OCI-LY1 (cell line): ENCODE measurements around the gene WHRN.

Source experiments
- H2AFZ ChIP-seq: fragments of 200-600 bp; sonication (generic), shearing (Covaris generic); 2 replicates; pipeline ENCODE4 v1.6.0; 2014; ENCODE audit warnings: antibody characterized with exemption, mild to moderate bottlenecking, low read length
- H3F3A ChIP-seq: fragments of 200-600 bp; sonication (generic), shearing (Covaris generic); 2 replicates; pipeline ENCODE4 v1.6.0; 2014; ENCODE audit warnings: mild to moderate bottlenecking, antibody characterized with exemption, low read length, moderate library complexity; ENCODE audit not compliant: insufficient read depth
- H3K27ac ChIP-seq: fragments of 200-600 bp; sonication (generic); 2 replicates; pipeline ENCODE4 v1.5.1; 2014; ENCODE audit warnings: low read length, mixed run types, mild to moderate bottlenecking, low read depth; ENCODE audit not compliant: poor library complexity, severe bottlenecking
- H3K27me3 ChIP-seq: fragments of 200-600 bp; sonication (generic); 2 replicates; pipeline ENCODE4 v1.6.0; 2014; ENCODE audit warnings: antibody characterized with exemption, mild to moderate bottlenecking, low read length, moderate library complexity; ENCODE audit not compliant: insufficient read depth
- H3K36me3 ChIP-seq: fragments of 200-600 bp; sonication (generic); 2 replicates; pipeline ENCODE4 v1.6.1; 2014; ENCODE audit warnings: mild to moderate bottlenecking, antibody characterized with exemption, low read length, moderate library complexity, mixed read lengths; ENCODE audit not compliant: insufficient read depth
- H3K4me1 ChIP-seq: fragments of 200-600 bp; sonication (generic); 2 replicates; pipeline ENCODE4 v1.5.1; 2014; ENCODE audit warnings: mild to moderate bottlenecking, low read length, moderate library complexity; ENCODE audit not compliant: insufficient read depth, severe bottlenecking
- H3K4me2 ChIP-seq: fragments of 200-600 bp; sonication (generic), shearing (Covaris generic); 2 replicates; pipeline ENCODE4 v1.6.1; 2014; ENCODE audit warnings: low read length
- H3K4me3 ChIP-seq: fragments of 200-600 bp; sonication (generic); 2 replicates; pipeline ENCODE4 v1.5.1; 2014; ENCODE audit warnings: low read length, low read depth, mild to moderate bottlenecking, mixed read lengths; ENCODE audit not compliant: poor library complexity, severe bottlenecking
- H3K79me2 ChIP-seq: fragments of 200-600 bp; shearing (Covaris generic); 2 replicates; pipeline ENCODE4 v1.6.1; 2016; ENCODE audit warnings: mixed run types, low read length, mixed read lengths; ENCODE audit not compliant: insufficient read depth
- H3K9ac ChIP-seq: fragments of 200-600 bp; sonication (generic), shearing (Covaris generic); 2 replicates; pipeline ENCODE4 v1.6.1; 2014; ENCODE audit warnings: mild to moderate bottlenecking, low read length, mixed read lengths
- H3K9me2 ChIP-seq: fragments of 200-600 bp; sonication (generic), shearing (Covaris generic); 2 replicates; pipeline ENCODE4 v1.6.1; 2014; ENCODE audit warnings: low read depth, mild to moderate bottlenecking, low read length, mixed read lengths
- H3K9me3 ChIP-seq: fragments of 200-600 bp; shearing (Covaris generic); 2 replicates; pipeline ENCODE4 v1.6.1; 2014; ENCODE audit warnings: low read length, mixed read lengths
- H4K20me1 ChIP-seq: fragments of 200-600 bp; sonication (generic), shearing (Covaris generic); 2 replicates; pipeline ENCODE4 v1.6.0; 2016; ENCODE audit warnings: mild to moderate bottlenecking, low read length; ENCODE audit not compliant: insufficient read depth
- EZH2 ChIP-seq: fragments of 200-600 bp; sonication (generic), shearing (Covaris generic); IDR thresholded peaks from 2 replicates; pipeline ENCODE4 v1.8.0; 2017; ENCODE audit warnings: borderline replicate concordance, mixed run types, mild to moderate bottlenecking, antibody characterized with exemption, low read length, moderate library complexity, mixed read lengths
- TF ChIP-seq, protein P1 (sequence below): fragments of 200-600 bp; sonication (generic), shearing (Covaris generic); IDR thresholded peaks from 2 replicates; pipeline ENCODE4 v1.5.1; 2017; ENCODE audit warnings: mild to moderate bottlenecking, antibody characterized with exemption, low read length, moderate library complexity, mixed read lengths

The WHRN gene

DNA sequence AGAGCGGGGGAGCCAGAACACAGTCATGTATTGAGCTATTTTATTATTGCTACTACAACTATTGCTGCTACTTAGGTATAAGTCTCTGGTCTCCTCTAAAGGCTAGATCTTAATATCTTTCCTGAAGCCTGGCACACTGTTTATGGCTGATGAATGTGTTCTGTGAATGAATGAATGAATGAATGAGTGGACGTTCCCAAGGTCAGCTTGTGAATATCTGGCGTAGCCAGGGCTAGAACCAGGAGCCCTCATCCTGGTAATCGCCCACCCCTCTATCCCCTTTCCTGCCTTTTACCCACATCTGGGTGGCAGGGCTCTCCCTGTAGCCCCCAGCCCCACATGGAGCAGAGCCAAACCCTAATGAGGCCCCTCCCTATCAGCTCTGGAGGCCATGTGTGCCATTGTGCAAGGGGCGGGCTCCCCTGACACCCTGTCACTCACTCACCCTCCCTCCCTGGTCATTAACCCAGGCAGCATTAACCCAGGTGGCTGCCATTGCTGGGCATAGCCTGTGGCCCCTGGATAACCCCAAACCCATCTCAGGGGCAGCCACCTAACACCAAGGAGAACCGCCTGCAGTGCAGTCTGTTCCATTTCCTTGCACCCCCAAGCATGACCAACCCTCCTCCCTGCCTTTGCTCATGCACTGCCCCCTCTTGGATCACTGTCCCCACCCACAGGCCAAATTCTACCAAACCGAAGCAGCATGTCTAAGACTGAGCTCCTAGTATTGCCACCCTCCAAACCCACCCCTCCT, 115.5 kb downstream of the WHRN start:
- H3K4me1 ChIP-seq = peaks cover 85% of the 10 kb centered on the region
- peak overlapping the region; percentile 96 for H3K4me2 ChIP-seq

DNA sequence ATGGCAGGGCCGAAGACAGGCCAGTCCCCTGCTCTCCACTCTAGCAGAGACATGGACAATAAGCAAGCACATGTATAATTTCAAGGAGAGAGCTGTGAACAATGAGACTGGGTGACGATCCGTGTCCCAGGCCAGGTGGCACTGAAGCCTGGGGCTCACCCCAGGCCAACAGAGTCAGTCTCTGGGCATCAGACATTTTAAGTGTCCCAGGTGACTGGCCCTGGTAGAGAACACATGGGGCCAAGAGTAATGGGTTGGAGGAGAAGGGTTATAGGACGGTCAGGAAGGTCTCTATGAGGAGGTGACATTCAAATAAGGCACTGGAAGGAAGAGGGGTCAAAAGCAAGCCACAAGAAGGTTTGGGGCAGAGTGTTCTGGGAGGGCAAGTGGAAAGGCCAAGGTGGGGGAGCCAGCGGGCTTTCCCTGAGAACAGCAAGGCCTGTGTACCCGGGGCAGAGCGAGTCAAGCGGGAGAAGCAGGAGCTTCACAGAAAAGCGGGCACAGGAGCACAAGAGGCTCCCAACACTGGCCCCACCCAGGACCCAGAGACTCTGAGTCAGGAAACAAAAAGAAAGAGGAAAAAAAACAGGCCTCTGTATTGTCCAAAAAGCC, 116.4 kb downstream of the WHRN start:
- Histone ChIP-seq H3K9me2 (no peaks in the 10 kb centered on the region), H3F3A (peaks cover 16% of the 10 kb centered on the region; the same call in 1 of the 2 replicates), H3K9ac (peak overlapping the region; percentile 91), H2AFZ (no peak overlapping the region), H3K4me2 (peak overlapping the region; percentile 96), H3K27ac (peak overlapping the region; percentile 99), H3K4me1 (peaks cover 87% of the 10 kb centered on the region), H4K20me1 (no peaks in the 10 kb centered on the region), H3K9me3 (no peaks in the 10 kb centered on the region), H3K4me3 (peak overlapping the region; percentile 84), H3K79me2 (peaks cover 21% of the 10 kb centered on the region), H3K36me3 (peaks cover 4% of the 10 kb centered on the region; the same call in 1 of the 2 replicates), H3K27me3 (no peaks in the 10 kb centered on the region)
- TF ChIP-seq EZH2 = no peak
- TF ChIP-seq, protein P1, sequence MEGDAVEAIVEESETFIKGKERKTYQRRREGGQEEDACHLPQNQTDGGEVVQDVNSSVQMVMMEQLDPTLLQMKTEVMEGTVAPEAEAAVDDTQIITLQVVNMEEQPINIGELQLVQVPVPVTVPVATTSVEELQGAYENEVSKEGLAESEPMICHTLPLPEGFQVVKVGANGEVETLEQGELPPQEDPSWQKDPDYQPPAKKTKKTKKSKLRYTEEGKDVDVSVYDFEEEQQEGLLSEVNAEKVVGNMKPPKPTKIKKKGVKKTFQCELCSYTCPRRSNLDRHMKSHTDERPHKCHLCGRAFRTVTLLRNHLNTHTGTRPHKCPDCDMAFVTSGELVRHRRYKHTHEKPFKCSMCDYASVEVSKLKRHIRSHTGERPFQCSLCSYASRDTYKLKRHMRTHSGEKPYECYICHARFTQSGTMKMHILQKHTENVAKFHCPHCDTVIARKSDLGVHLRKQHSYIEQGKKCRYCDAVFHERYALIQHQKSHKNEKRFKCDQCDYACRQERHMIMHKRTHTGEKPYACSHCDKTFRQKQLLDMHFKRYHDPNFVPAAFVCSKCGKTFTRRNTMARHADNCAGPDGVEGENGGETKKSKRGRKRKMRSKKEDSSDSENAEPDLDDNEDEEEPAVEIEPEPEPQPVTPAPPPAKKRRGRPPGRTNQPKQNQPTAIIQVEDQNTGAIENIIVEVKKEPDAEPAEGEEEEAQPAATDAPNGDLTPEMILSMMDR = no peak

More for the DNA sequence above, 115.5 kb downstream of the WHRN start:
- no peaks in the 10 kb centered on the region for H3K27me3 ChIP-seq
- H3K9me2 ChIP-seq = no peaks in the 10 kb centered on the region
- TF ChIP-seq, protein P1 = peak; percentile 38; the same call in 1 of the 2 replicates
- no peak for TF ChIP-seq EZH2
- H3K36me3 ChIP-seq = no peaks in the 10 kb centered on the region
- H3K79me2 ChIP-seq = peaks cover 13% of the 10 kb centered on the region
- peaks cover 20% of the 10 kb centered on the region; the same call in 1 of the 2 replicates for H3F3A ChIP-seq
- H3K4me3 ChIP-seq = peak overlapping the region; percentile 84
- no peak overlapping the region for H2AFZ ChIP-seq
- H3K9ac ChIP-seq = peak overlapping the region; percentile 91
- peak overlapping the region; percentile 99 for H3K27ac ChIP-seq
- H4K20me1 ChIP-seq = no peaks in the 10 kb centered on the region
- H3K9me3 ChIP-seq = no peaks in the 10 kb centered on the region

DNA sequence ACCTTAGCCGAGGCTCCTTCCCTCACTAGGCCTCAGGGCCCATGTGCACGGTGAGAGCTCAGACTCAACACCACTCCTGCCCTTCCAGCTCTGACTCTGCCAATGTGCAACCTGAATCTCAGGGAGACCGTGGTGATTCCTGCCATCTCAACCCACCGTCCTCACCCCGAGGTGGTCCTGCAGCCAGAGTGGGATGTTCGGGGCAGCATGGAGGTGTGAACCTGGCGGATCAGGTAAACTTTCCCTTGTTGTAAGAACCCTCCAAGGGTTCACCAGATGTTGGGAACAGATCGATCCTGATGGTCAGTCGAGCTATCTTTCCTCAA, 117.0 kb downstream of the WHRN start:
- H3K9me3 ChIP-seq = no peaks in the 10 kb centered on the region
- peaks cover 89% of the 10 kb centered on the region for H3K4me1 ChIP-seq
- no peaks in the 10 kb centered on the region for H3K9me2 ChIP-seq
- H3K36me3 ChIP-seq = peaks cover 4% of the 10 kb centered on the region; the same call in 1 of the 2 replicates
- H3K27me3 ChIP-seq = no peaks in the 10 kb centered on the region
- H3K4me3 ChIP-seq = peak overlapping the region; percentile 84
- peaks cover 16% of the 10 kb centered on the region; the same call in 1 of the 2 replicates for H3F3A ChIP-seq
- H2AFZ ChIP-seq = no peak overlapping the region
- TF ChIP-seq, protein P1 = no peak
- no peak for TF ChIP-seq EZH2
- H3K4me2 ChIP-seq = peak overlapping the region; percentile 96
- H4K20me1 ChIP-seq = no peaks in the 10 kb centered on the region
- H3K27ac ChIP-seq = peak overlapping the region; percentile 99
- H3K9ac ChIP-seq = peak overlapping the region; percentile 91
- H3K79me2 ChIP-seq = peaks cover 23% of the 10 kb centered on the region
